A549 (cell line): ENCODE results near the gene RGS14.

ENCODE experiments used
- CBX2 ChIP-seq: fragments of 200-600 bp; sonication (generic); IDR thresholded peaks from 2 replicates; pipeline ENCODE4 v1.6.1; 2016; ENCODE audit warnings: low read depth, mild to moderate bottlenecking, borderline replicate concordance
- EP300 ChIP-seq, 2 experiments: fragments of >200 bp; sonication (Bioruptor Twin); formaldehyde crosslinking; IDR thresholded peaks; 2 replicates in 1 of 2; 3 replicates in 1 of 2; pipeline ENCODE4 v1.6.1; 2016 to 2017
- GATA3 ChIP-seq: IDR thresholded peaks from 2 replicates; pipeline ENCODE4 v1.6.1; 2012; ENCODE audit warnings: borderline replicate concordance
- KDM1A ChIP-seq: fragments of 200-600 bp; sonication (generic); IDR thresholded peaks from 2 replicates; pipeline ENCODE4 v1.6.1; 2016; ENCODE audit warnings: low read depth, mild to moderate bottlenecking
- MAZ ChIP-seq: fragments of 150-350 bp; IDR thresholded peaks from 2 replicates; pipeline ENCODE4 v1.6.1; 2014; ENCODE audit warnings: antibody characterized with exemption, low read depth, low read length, borderline replicate concordance
- PHF8 ChIP-seq: fragments of 200-600 bp; sonication (generic); IDR thresholded peaks from 2 replicates; pipeline ENCODE4 v1.6.1; 2016; ENCODE audit warnings: low read depth, mild to moderate bottlenecking, antibody characterized with exemption, moderate library complexity, borderline replicate concordance
- POLR2A ChIP-seq: IDR thresholded peaks from 2 replicates; pipeline ENCODE4 v1.6.1; 2012; ENCODE audit warnings: mild to moderate bottlenecking, low read length
- SREBF2 ChIP-seq: fragments of 450-650 bp; IDR thresholded peaks from 2 replicates; pipeline ENCODE4 v1.6.1; 2014; ENCODE audit warnings: mild to moderate bottlenecking, moderate library complexity
- TF ChIP-seq, protein P1 (sequence below): fragments of >200 bp; sonication (Bioruptor Twin); formaldehyde crosslinking; IDR thresholded peaks from 3 replicates; pipeline ENCODE4 v1.5.1; 2016
- TF ChIP-seq, protein P2 (sequence below): fragments of 150-350 bp; IDR thresholded peaks from 2 replicates; pipeline ENCODE4 v1.6.1; 2014; ENCODE audit warnings: low read depth, mild to moderate bottlenecking, low read length
- TF ChIP-seq, protein P3 (sequence below): IDR thresholded peaks from 2 replicates; pipeline ENCODE4 v1.6.1; 2012

DNA sequence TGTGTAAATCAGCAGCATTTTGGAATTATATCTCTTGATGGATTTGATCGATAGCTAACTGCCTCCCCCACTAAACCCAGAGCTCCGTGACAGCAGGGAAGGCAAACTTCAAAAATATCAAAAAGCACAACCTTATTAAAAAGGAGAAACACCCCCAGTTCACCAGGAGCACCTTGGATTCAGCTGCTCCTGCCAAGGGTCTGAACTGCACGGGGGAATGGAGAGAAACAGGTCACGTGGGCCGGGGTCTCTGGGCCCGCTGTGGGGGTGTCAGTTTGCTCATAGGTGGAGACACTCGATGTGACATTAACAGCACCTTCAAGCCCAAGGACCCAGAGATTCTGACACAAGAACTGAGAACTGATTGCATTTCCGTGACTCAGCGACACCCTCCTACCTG, 25.5 kb downstream of the RGS14 start:
- TF ChIP-seq SREBF2 = no peak
- TF ChIP-seq, protein P1, sequence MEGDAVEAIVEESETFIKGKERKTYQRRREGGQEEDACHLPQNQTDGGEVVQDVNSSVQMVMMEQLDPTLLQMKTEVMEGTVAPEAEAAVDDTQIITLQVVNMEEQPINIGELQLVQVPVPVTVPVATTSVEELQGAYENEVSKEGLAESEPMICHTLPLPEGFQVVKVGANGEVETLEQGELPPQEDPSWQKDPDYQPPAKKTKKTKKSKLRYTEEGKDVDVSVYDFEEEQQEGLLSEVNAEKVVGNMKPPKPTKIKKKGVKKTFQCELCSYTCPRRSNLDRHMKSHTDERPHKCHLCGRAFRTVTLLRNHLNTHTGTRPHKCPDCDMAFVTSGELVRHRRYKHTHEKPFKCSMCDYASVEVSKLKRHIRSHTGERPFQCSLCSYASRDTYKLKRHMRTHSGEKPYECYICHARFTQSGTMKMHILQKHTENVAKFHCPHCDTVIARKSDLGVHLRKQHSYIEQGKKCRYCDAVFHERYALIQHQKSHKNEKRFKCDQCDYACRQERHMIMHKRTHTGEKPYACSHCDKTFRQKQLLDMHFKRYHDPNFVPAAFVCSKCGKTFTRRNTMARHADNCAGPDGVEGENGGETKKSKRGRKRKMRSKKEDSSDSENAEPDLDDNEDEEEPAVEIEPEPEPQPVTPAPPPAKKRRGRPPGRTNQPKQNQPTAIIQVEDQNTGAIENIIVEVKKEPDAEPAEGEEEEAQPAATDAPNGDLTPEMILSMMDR = no peak
- no peak for TF ChIP-seq KDM1A
- TF ChIP-seq, protein P2, sequence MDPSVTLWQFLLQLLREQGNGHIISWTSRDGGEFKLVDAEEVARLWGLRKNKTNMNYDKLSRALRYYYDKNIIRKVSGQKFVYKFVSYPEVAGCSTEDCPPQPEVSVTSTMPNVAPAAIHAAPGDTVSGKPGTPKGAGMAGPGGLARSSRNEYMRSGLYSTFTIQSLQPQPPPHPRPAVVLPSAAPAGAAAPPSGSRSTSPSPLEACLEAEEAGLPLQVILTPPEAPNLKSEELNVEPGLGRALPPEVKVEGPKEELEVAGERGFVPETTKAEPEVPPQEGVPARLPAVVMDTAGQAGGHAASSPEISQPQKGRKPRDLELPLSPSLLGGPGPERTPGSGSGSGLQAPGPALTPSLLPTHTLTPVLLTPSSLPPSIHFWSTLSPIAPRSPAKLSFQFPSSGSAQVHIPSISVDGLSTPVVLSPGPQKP = no peak
- TF ChIP-seq MAZ = no peak
- TF ChIP-seq, protein P3, sequence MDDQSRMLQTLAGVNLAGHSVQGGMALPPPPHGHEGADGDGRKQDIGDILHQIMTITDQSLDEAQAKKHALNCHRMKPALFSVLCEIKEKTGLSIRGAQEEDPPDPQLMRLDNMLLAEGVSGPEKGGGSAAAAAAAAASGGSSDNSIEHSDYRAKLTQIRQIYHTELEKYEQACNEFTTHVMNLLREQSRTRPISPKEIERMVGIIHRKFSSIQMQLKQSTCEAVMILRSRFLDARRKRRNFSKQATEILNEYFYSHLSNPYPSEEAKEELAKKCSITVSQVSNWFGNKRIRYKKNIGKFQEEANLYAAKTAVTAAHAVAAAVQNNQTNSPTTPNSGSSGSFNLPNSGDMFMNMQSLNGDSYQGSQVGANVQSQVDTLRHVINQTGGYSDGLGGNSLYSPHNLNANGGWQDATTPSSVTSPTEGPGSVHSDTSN = no peak
- TF ChIP-seq GATA3 = no peak
- no peak for TF ChIP-seq POLR2A
- no peak for TF ChIP-seq CBX2
- TF ChIP-seq EP300 (IDR thresholded peaks at IDR 0.05) = no peak
- no peak for TF ChIP-seq PHF8
